Neuronal stem cell (in vitro differentiated cells): ENCODE results near the gene CPNE4.

Source experiments
- DNase-seq: peaks from one replicate; pipeline ENCODE4 v3.0.0-alpha.2; 2013; ENCODE audit warnings: low spot score
- H2AFZ ChIP-seq: one replicate; pipeline ENCODE4 v1.6.1; 2013; ENCODE audit warnings: mild to moderate bottlenecking, low read length, inconsistent platforms
- H2AK5ac ChIP-seq: 2 replicates; pipeline ENCODE4 v1.6.1; 2013; ENCODE audit warnings: low read depth, mild to moderate bottlenecking, inconsistent platforms, low read length, moderate library complexity, mixed read lengths
- H2BK120ac ChIP-seq: 2 replicates; pipeline ENCODE4 v1.6.1; 2013; ENCODE audit warnings: low read depth, mild to moderate bottlenecking, inconsistent platforms, low read length, moderate library complexity, mixed read lengths
- H2BK12ac ChIP-seq: one replicate; pipeline ENCODE4 v1.6.1; 2013; ENCODE audit warnings: low read length, inconsistent platforms
- H2BK15ac ChIP-seq: 2 replicates; pipeline ENCODE4 v1.6.1; 2013; ENCODE audit warnings: mild to moderate bottlenecking, low read length, inconsistent platforms, mixed read lengths
- H2BK5ac ChIP-seq: one replicate; pipeline ENCODE4 v1.6.1; 2013; ENCODE audit warnings: inconsistent platforms, mild to moderate bottlenecking, low read length, moderate library complexity
- H3K14ac ChIP-seq: one replicate; pipeline ENCODE4 v1.6.1; 2013; ENCODE audit warnings: low read length, inconsistent platforms
- H3K18ac ChIP-seq: 2 replicates; pipeline ENCODE4 v1.6.1; 2013; ENCODE audit warnings: low read length, inconsistent platforms
- H3K23ac ChIP-seq: 2 replicates; pipeline ENCODE4 v1.6.1; 2013; ENCODE audit warnings: low read depth, mild to moderate bottlenecking, mixed read lengths, low read length, inconsistent platforms; ENCODE audit not compliant: poor library complexity
- H3K27ac ChIP-seq: replicated peaks from 3 replicates; pipeline ENCODE4 v1.5.1; 2013; ENCODE audit warnings: low read length, inconsistent platforms
- H3K27me3 ChIP-seq, 3 experiments: 2 replicates each; pipeline ENCODE4 v1.6.1; 2013; ENCODE audit warnings: low read length in 3 of 3, mild to moderate bottlenecking in 2 of 3, inconsistent platforms in 1 of 3, low read depth in 1 of 3, mixed read lengths in 1 of 3, moderate library complexity in 1 of 3; ENCODE audit not compliant: control insufficient read depth in 3 of 3, insufficient read depth in 3 of 3
- H3K36me3 ChIP-seq, 2 donors: replicated peaks in 1 of 2; 2 replicates each; pipeline ENCODE4 v1.6.1; 2013; ENCODE audit warnings: low read length in 2 of 2; ENCODE audit not compliant: control insufficient read depth in 2 of 2, insufficient read depth in 2 of 2
- H3K4ac ChIP-seq: 2 replicates; pipeline ENCODE4 v1.6.1; 2013; ENCODE audit warnings: inconsistent platforms, mild to moderate bottlenecking, low read length, moderate library complexity
- H3K4me1 ChIP-seq, 2 donors: 1 replicate in 1 of 2; 2 replicates in 1 of 2; pipeline ENCODE4 v1.6.1; 2013; ENCODE audit warnings: low read length in 2 of 2, low read depth in 1 of 2; ENCODE audit not compliant: control insufficient read depth in 2 of 2, insufficient read depth in 1 of 2
- H3K4me2 ChIP-seq: one replicate; pipeline ENCODE4 v1.6.1; 2013; ENCODE audit warnings: mild to moderate bottlenecking, low read length, inconsistent platforms; ENCODE audit not compliant: insufficient read depth, poor library complexity, severe bottlenecking
- H3K4me3 ChIP-seq, 2 donors: 2 replicates each; pipeline ENCODE4 v1.5.1; 2013; ENCODE audit warnings: low read length in 2 of 2, mild to moderate bottlenecking in 2 of 2, inconsistent platforms in 1 of 2, moderate library complexity in 1 of 2
- H3K79me1 ChIP-seq: one replicate; pipeline ENCODE4 v1.6.1; 2013; ENCODE audit warnings: low read depth, mild to moderate bottlenecking, inconsistent platforms, low read length, moderate library complexity
- H3K9ac ChIP-seq: one replicate; pipeline ENCODE4 v1.6.1; 2013; ENCODE audit warnings: mild to moderate bottlenecking, low read depth, low read length, inconsistent platforms; ENCODE audit not compliant: poor library complexity
- H3K9me3 ChIP-seq, 2 donors: replicated peaks in 1 of 2; 2 replicates each; pipeline versions ENCODE3 to v1.6.1; 2013; ENCODE audit warnings: low read length in 2 of 2, mild to moderate bottlenecking in 2 of 2, inconsistent platforms in 1 of 2, low read depth in 1 of 2, mixed read lengths in 1 of 2, moderate library complexity in 1 of 2; ENCODE audit not compliant: control insufficient read depth in 2 of 2, insufficient read depth in 1 of 2
- H4K8ac ChIP-seq: one replicate; pipeline ENCODE4 v1.6.1; 2013; ENCODE audit warnings: low read depth, mild to moderate bottlenecking, inconsistent platforms, low read length, moderate library complexity
- H4K91ac ChIP-seq: one replicate; pipeline ENCODE4 v1.6.1; 2013; ENCODE audit warnings: low read length, low read depth, mild to moderate bottlenecking, inconsistent platforms; ENCODE audit not compliant: poor library complexity
- WGBS, 2 donors: extraction: QIAGEN DNeasy Blood & Tissue Kit; methylation state at CpG; one replicate each; pipeline ENCODE4 v1.1.7; 2013; ENCODE audit warnings: missing lambda C conversion rate in 2 of 2, mixed read lengths in 1 of 2; ENCODE audit not compliant: insufficient read length in 2 of 2, insufficient replicate concordance in 1 of 2; ENCODE audit errors: extremely low coverage in 2 of 2; 5-methylcytosine and 5-hydroxymethylcytosine counted together

CPNE4 gene

GRCh38 chr3:131796558-131797198 lies 238.1 kb downstream of the CPNE4 start:
- Histone ChIP-seq H3K4me1 (peaks cover 2 to 16% of the 10 kb centered on the region in 2 donors), H4K91ac (no peak overlapping the region), H3K79me1 (no peaks in the 10 kb centered on the region), H2BK5ac (no peak overlapping the region), H3K18ac (no peak overlapping the region), H3K23ac (no peak overlapping the region), H2BK120ac (no peak overlapping the region), H2AFZ (peak overlapping the region; percentile 10), H3K4me3 (no peak overlapping the region), H2AK5ac (no peak overlapping the region), H3K9me3 (no peaks in the 10 kb centered on the region), H4K8ac (no peak overlapping the region), H3K4me2 (no peak overlapping the region), H3K14ac (no peak overlapping the region), H3K9ac (no peak overlapping the region), H3K27ac (no peak overlapping the region), H3K27me3 (no peaks in the 10 kb centered on the region), H3K36me3 (no peaks in the 10 kb centered on the region), H2BK15ac (no peak overlapping the region), H2BK12ac (no peak overlapping the region), H3K4ac (no peak overlapping the region)
- WGBS, 2 donors = no CpG with 5 or more reads among the region's 4 CpGs
- DNase-seq = peak; percentile 4

GRCh38 chr3:131796111-131796510 lies 238.7 kb downstream of the CPNE4 start:
- Histone ChIP-seq H2BK15ac (no peak overlapping the region), H3K9ac (no peak overlapping the region), H3K23ac (no peak overlapping the region), H3K4me2 (no peak overlapping the region), H3K79me1 (no peaks in the 10 kb centered on the region), H2BK120ac (no peak overlapping the region), H4K8ac (no peak overlapping the region), H3K18ac (no peak overlapping the region), H3K27me3 (no peaks in the 10 kb centered on the region), H2AK5ac (no peak overlapping the region), H3K36me3 (no peaks in the 10 kb centered on the region), H3K9me3 (no peaks in the 10 kb centered on the region), H3K27ac (no peak overlapping the region), H3K4me1 (peaks cover 2 to 16% of the 10 kb centered on the region in 2 donors), H2BK5ac (no peak overlapping the region), H2BK12ac (no peak overlapping the region), H2AFZ (peak overlapping the region; percentile 10), H3K14ac (no peak overlapping the region), H4K91ac (no peak overlapping the region), H3K4me3 (no peak overlapping the region), H3K4ac (no peak overlapping the region)
- no CpG with 5 or more reads among the region's 5 CpGs for WGBS, 2 donors
- no peak for DNase-seq

- Histone ChIP-seq H3K4ac (no peak overlapping the region), H2AFZ (no peak overlapping the region), H3K4me2 (no peak overlapping the region), H3K79me1 (no peaks in the 10 kb centered on the region), H4K8ac (no peak overlapping the region), H3K9ac (no peak overlapping the region), H4K91ac (no peak overlapping the region), H3K27me3 (no peaks in the 10 kb centered on the region), H2BK12ac (no peak overlapping the region), H3K36me3 (no peaks in the 10 kb centered on the region), H3K4me3 (no peak overlapping the region), H3K4me1 (peaks cover 2 to 16% of the 10 kb centered on the region in 2 donors), H2BK120ac (no peak overlapping the region), H3K27ac (no peak overlapping the region), H2AK5ac (no peak overlapping the region), H3K14ac (no peak overlapping the region), H2BK5ac (no peak overlapping the region), H2BK15ac (no peak overlapping the region), H3K18ac (no peak overlapping the region), H3K9me3 (no peaks in the 10 kb centered on the region), H3K23ac (no peak overlapping the region)
- no peak for DNase-seq
- no CpG with 5 or more reads among the region's 3 CpGs for WGBS, 2 donors
These were observed 239.3 kb downstream of the CPNE4 start for GRCh38 chr3:131795390-131796090.

GRCh38 chr3:131794766-131795388 lies 239.9 kb downstream of the CPNE4 start:
- no peak overlapping the region for H3K18ac ChIP-seq
- WGBS, 2 donors = no CpG with 5 or more reads among the region's 5 CpGs

More at GRCh38 chr3:131794766-131795388, 239.9 kb downstream of the CPNE4 start:
- Histone ChIP-seq H3K79me1 (no peaks in the 10 kb centered on the region), H3K9me3 (no peaks in the 10 kb centered on the region), H2BK15ac (no peak overlapping the region), H2AK5ac (no peak overlapping the region), H3K14ac (no peak overlapping the region), H3K4me2 (no peak overlapping the region), H2BK12ac (no peak overlapping the region), H3K36me3 (no peaks in the 10 kb centered on the region), H3K27ac (no peak overlapping the region), H3K4me3 (no peak overlapping the region), H3K27me3 (no peaks in the 10 kb centered on the region), H4K91ac (no peak overlapping the region), H3K9ac (no peak overlapping the region), H3K4me1 (peaks cover 2 to 16% of the 10 kb centered on the region in 2 donors), H3K4ac (no peak overlapping the region), H3K23ac (no peak overlapping the region), H2BK120ac (no peak overlapping the region), H2BK5ac (no peak overlapping the region), H2AFZ (peak overlapping the region; percentile 54), H4K8ac (no peak overlapping the region)
- peak; percentile 51 for DNase-seq
